GM21515 (cell line): Measurements from ENCODE around the gene USP3.
A peak's percentile ranks its signal among the peaks of the same experiment; 100 is the strongest.
"Not testable (repeated sequence)": the region's sequence is repeated elsewhere in the genome, so short reads cannot be mapped to it uniquely, and the experiment has no call there.

Source experiments
- ATAC-seq: cut with Tn5 transposase; IDR thresholded peaks from one replicate; pipeline ENCODE4 v1.9.1; 2021; ENCODE audit not compliant: unreplicated experiment

Gene USP3

DNA sequence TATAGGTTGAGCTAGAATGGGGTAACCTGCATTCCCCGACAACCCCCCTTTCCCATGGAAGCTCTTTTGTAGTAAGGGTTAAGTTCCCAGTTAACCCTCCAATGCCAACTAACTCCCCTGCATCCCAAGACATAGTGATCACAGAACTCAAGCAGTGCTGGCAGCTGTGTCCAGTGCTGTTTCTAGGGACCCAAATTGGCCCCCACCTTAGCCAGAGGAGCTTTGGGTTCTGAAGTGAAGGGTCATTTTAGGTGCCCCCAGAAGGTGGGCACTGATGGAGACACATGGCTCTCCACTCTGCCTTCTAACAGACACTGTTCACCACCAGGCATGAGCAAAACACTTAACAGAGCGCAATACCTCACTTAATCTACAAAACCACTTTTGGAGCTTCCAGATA, 99.9 kb downstream of the USP3 start:
- ATAC-seq = no peak

- no peak for ATAC-seq
Measured at GRCh38 chr15:63605036-63605435, 100.6 kb downstream of the USP3 start.

DNA sequence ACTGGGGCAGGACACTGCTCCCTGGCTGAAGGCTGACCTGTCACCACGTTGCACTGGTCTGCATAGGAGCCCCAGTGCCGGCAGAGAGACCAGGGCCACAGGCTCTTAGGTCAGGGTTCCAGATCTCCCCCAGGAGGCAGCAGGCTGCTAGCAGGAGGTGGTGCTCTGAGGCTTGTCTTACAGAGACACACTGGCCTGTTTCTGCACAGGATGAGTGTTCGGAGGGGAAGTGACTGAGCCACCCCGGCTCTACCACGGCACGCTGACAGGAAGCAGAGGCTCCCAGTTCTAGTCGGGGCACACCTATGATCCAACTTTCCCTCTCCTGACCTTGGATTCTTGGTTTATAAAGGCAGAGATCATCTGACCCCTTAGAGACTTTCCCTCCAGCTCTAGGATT, 101.4 kb downstream of the USP3 start:
- no peak for ATAC-seq

DNA sequence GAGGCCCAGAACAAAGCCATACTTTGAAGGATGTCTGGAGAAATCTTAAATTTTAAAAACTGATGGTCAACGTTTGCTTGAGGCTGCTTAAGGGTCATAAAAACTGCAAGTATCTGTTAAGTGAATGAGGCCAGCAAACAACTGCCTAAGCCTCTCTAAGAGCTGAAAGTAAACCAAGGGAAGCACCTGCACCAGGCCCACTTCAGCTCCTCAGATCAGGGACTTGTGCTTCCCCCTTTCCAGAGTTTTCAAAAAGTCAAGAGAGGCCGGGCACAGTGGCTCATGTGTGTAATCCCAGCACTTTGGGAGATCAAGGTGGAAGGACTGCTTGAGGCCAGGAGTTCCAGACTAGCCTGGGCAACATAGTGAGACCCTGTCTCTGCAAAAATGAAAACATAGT, 101.9 kb downstream of the USP3 start:
- ATAC-seq = no peak

DNA sequence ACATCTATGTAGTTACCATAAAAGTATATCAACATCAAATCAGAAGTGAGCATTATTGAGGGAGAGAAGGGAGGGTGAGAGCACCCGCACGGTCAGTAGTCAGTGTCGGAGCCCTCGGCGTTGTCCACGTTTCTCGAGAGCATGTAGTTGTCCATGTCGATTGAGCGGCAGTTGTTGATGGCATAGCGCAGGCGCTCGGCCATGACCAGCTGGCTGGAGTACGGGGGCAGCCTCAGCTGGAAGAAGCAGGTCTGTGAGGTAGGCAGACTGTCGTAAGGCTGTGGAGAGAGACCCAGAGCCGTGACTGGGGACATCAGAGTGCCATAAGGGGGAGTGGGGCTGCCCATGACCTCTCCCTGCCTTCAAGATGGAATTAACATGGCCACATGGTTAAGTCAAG, 104.6 kb downstream of the USP3 start:
- ATAC-seq = no peak

GRCh38 chr15:63609448-63609847, 105.1 kb downstream of the USP3 start:
- no peak for ATAC-seq

DNA sequence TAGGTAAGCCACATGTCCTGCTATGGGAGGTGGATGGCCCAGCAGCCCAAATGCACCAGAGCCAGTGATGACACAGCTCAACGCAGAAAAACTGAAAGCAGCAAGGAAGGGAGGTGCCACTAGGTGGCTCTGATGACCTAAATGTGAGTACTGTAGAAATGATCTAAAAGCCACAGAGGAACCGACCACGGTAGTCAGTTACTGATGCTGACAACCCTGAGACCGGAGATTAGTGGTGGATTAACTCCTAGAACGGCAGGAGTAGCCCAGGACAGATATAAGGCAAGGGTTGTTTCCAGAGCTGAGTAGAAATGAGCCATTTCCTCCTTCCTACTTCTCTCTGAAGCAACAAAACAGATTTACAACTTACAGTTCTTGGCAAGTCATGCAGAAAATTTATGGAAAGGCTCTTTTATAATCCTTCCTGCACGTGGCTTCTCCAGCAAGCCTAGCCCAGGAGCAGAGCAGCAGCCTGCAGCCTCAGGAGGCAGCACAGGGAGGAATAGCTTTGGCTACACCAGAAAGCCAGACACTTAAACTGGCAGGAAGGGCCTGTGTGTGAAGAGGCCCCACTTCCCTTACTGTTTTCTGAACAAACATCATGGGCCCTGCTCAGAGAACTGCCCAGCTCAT, 105.9 kb downstream of the USP3 start:
- peak; percentile 62 for ATAC-seq

GRCh38 chr15:63611177-63611576, 106.8 kb downstream of the USP3 start:
- no peak for ATAC-seq

- no peak for ATAC-seq
Measured at GRCh38 chr15:63612300-63612699, 107.9 kb downstream of the USP3 start.

GRCh38 chr15:63615935-63616334, 111.5 kb downstream of the USP3 start:
- ATAC-seq = no peak

DNA sequence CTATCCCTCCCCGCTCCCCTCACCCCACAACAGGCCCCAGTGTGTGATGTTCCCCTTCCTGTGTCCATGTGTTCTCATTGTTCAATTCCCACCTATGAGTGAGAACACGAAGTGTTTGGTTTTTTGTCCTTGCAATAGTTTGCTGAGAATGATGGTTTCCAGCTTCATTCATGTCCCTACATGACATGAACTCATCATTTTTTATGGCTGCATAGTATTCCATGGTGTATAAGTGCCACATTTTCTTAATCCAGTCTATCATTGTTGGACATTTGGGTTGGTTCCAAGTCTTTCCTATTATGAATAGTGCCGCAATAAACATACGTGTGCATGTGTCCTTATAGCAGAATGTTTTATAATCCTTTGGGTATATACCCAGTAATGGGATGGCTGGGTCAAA, 112.8 kb downstream of the USP3 start:
- not testable (repeated sequence) for ATAC-seq

- not testable (repeated sequence) for ATAC-seq
Measured at GRCh38 chr15:63617627-63618026, 113.2 kb downstream of the USP3 start.

GRCh38 chr15:63620760-63621159, 116.4 kb downstream of the USP3 start:
- not testable (repeated sequence) for ATAC-seq

GRCh38 chr15:63623232-63623969, 119.0 kb downstream of the USP3 start:
- ATAC-seq = no peak

- ATAC-seq = no peak
Measured at GRCh38 chr15:63626955-63627354, 122.6 kb downstream of the USP3 start.

- ATAC-seq = no peak
Measured at GRCh38 chr15:63628123-63628822, 123.9 kb downstream of the USP3 start.

GRCh38 chr15:63630036-63630751, 125.8 kb downstream of the USP3 start:
- ATAC-seq = no peak

GRCh38 chr15:63633312-63633711, 128.9 kb downstream of the USP3 start:
- no peak for ATAC-seq

DNA sequence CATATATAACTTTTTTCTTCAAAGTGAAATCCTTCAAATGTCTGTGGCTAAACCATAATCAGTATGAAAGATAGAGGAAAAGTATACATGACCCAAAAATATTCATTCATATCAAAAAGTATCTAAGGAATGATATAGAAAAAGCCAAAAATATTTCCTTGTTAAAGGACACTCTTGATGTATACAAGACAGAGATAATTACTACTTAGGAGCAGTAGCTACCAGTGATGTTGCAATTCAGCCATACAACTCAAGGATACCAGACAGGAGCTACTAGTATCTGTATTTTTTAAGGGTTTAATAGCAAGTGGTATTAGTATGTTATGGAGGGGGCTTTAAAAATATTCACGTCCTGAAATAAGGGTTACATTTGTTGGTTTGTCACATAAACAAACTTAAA, 129.8 kb downstream of the USP3 start:
- ATAC-seq = no peak

DNA sequence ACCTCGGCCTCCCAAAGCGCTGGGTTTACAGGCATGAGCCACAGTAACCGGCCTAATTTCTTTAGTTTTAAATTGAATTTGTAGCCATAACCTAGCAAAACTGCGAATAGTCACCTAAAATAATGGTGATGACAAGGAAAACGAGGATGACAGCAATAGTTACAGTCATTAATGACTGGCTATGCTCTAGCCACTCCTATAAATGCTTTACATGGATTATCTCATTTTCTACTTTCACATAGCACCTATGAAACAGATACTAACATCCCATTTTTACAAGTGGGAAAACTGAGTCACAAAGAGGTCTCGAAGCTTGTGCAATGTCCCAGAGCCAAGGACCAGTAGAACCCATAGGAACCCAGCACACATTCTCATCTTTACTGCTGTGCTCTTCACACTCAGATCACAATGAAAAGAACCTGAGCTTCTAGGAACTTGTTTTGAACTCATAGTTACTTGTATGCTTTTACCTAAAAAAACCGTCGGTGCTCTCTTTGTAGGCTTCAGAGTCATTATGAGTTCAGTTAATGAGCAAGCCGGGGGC, 132.2 kb downstream of the USP3 start:
- no peak for ATAC-seq

DNA sequence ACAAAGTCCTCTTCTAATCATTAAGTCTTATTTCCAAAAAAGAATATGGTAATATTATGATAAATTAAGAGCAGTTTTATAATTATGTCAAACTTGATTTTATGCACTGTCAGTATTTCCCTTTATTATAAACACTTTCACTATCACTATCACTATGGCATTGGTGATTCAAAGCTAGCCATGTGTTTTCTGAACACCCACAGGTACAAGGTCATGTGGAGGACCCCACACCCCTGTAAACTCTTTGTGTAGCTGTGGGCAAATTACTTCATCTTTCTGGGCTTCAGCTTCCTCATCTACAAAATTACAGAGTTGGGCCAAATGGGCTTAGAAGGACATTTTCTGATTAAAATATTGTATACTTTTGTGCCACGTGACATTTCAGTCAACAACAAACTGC, 134.4 kb downstream of the USP3 start:
- ATAC-seq = no peak
